BE2C (cell line): Measurements from ENCODE around the gene GLI1.
"Not testable (repeated sequence)": the region's sequence is repeated elsewhere in the genome, so short reads cannot be mapped to it uniquely, and the experiment has no call there.

Experiments used
- DNase-seq: peaks from one replicate; pipeline ENCODE4 v3.0.0-alpha.2; 2020
- H3K27me3 ChIP-seq: fragments of 250-450 bp; sonication (Bioruptor Pico); 2 replicates; pipeline ENCODE4 v1.5.1; 2020; ENCODE audit warnings: mild to moderate bottlenecking
- H3K36me3 ChIP-seq: fragments of 250-450 bp; sonication (Bioruptor Pico); 2 replicates; pipeline ENCODE4 v1.5.1; 2020; ENCODE audit warnings: mild to moderate bottlenecking
- H3K4me1 ChIP-seq: fragments of 250-450 bp; sonication (Bioruptor Pico); 2 replicates; pipeline ENCODE4 v1.5.1; 2020
- H3K4me3 ChIP-seq: 2 replicates; pipeline ENCODE4 v1.5.1; 2011; ENCODE audit warnings: low read depth, low read length
- H3K9me3 ChIP-seq: fragments of 250-450 bp; sonication (Bioruptor Pico); 2 replicates; pipeline ENCODE4 v1.5.1; 2020
- TF ChIP-seq, protein P1 (sequence below): IDR thresholded peaks from 2 replicates; pipeline ENCODE4 v1.5.1; 2012; ENCODE audit warnings: mild to moderate bottlenecking, low read depth, low read length

The GLI1 gene

DNA sequence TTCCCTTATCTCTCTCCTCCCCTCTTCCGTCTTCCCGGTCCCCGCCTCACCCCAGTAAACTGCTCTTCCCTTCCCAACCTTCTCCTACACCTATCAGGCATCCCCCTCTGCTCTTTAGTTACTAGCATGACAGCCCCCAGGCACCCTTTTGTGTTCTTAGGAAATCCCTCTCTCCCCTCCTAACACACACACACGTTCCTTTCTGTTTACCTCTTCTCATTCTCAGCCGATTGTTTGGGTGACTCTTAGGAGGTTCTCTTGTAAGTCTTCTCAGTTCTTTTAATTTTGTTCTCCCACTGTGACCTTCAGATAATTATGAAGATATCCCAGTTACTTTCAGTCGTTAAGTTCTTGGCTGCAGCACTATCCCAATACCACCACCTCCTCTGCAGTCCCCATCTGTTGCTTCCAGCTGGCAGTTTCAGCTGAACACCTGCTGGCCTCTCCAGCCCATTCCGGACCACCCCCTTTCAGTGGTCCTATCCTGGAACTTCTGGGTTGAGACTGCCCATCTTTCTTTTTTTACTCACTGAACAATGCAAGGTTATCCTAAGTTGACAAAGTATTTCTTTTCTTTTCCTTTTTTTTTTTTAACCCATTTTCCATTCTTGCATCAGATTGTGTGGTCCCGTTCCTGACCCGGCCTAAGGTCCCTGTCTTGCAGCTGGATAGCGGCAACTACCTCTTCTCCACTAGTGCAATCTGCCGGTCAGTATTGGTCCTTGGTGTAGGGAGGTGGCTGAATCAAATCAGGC, 29.0 kb downstream of the GLI1 start:
- no peaks in the 10 kb centered on the region for H3K27me3 ChIP-seq
- TF ChIP-seq, protein P1, sequence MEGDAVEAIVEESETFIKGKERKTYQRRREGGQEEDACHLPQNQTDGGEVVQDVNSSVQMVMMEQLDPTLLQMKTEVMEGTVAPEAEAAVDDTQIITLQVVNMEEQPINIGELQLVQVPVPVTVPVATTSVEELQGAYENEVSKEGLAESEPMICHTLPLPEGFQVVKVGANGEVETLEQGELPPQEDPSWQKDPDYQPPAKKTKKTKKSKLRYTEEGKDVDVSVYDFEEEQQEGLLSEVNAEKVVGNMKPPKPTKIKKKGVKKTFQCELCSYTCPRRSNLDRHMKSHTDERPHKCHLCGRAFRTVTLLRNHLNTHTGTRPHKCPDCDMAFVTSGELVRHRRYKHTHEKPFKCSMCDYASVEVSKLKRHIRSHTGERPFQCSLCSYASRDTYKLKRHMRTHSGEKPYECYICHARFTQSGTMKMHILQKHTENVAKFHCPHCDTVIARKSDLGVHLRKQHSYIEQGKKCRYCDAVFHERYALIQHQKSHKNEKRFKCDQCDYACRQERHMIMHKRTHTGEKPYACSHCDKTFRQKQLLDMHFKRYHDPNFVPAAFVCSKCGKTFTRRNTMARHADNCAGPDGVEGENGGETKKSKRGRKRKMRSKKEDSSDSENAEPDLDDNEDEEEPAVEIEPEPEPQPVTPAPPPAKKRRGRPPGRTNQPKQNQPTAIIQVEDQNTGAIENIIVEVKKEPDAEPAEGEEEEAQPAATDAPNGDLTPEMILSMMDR: no peak

DNA sequence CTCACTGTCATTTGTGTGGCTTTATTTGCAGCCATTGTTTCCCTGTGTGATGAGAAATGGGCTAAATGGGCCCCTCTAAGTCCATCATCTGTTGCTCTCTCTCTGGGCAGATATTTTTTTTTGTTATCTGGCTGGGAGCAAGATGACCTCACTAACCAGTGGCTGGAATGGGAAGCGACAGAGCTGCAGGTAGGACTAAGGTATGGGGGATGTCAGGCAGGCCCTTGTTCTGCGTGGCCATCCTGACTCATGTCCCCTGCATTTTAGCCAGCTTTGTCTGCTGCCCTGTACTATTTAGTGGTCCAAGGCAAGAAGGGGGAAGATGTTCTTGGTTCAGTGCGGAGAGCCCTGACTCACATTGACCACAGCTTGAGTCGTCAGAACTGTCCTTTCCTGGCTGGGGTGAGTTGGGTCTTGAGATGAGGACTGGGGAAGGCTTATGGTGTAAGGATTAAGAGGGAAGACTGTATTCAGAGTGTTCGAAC, 29.6 kb downstream of the GLI1 start:
- H3K4me1 ChIP-seq: no peaks in the 10 kb centered on the region
- no peaks in the 10 kb centered on the region for H3K9me3 ChIP-seq
- H3K36me3 ChIP-seq: peaks cover 47% of the 10 kb centered on the region
- no peak for DNase-seq
- TF ChIP-seq, protein P1: no peak
- H3K27me3 ChIP-seq: no peaks in the 10 kb centered on the region
- H3K4me3 ChIP-seq: peak overlapping the region; percentile 90

More for the DNA sequence above, 29.0 kb downstream of the GLI1 start:
- H3K4me1 ChIP-seq: no peaks in the 10 kb centered on the region
- peak overlapping the region; percentile 90 for H3K4me3 ChIP-seq
- no peak for DNase-seq
- peaks cover 44% of the 10 kb centered on the region for H3K36me3 ChIP-seq
- no peaks in the 10 kb centered on the region for H3K9me3 ChIP-seq

DNA sequence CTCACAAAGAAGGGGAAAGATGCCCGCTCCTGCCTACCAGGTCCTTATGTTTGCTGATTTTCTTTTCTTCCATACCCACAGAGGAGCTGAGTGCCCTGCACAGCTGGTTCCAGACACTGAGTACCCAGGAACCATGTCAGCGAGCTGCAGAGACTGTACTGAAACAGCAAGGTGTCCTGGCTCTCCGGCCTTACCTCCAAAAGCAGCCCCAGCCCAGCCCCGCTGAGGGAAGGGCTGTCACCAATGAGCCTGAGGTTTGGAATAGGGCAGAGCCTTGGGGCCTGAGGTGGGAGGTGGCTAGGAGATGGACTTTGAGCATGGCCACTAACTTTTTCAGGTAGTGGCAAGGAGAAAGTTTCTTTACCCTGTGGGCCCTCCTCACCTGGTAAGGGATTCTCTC, 30.5 kb downstream of the GLI1 start:
- no peaks in the 10 kb centered on the region for H3K9me3 ChIP-seq
- TF ChIP-seq, protein P1: no peak
- H3K27me3 ChIP-seq: no peaks in the 10 kb centered on the region
- H3K4me1 ChIP-seq: no peaks in the 10 kb centered on the region
- DNase-seq: no peak
- no peak overlapping the region for H3K4me3 ChIP-seq
- peaks cover 50% of the 10 kb centered on the region for H3K36me3 ChIP-seq

DNA sequence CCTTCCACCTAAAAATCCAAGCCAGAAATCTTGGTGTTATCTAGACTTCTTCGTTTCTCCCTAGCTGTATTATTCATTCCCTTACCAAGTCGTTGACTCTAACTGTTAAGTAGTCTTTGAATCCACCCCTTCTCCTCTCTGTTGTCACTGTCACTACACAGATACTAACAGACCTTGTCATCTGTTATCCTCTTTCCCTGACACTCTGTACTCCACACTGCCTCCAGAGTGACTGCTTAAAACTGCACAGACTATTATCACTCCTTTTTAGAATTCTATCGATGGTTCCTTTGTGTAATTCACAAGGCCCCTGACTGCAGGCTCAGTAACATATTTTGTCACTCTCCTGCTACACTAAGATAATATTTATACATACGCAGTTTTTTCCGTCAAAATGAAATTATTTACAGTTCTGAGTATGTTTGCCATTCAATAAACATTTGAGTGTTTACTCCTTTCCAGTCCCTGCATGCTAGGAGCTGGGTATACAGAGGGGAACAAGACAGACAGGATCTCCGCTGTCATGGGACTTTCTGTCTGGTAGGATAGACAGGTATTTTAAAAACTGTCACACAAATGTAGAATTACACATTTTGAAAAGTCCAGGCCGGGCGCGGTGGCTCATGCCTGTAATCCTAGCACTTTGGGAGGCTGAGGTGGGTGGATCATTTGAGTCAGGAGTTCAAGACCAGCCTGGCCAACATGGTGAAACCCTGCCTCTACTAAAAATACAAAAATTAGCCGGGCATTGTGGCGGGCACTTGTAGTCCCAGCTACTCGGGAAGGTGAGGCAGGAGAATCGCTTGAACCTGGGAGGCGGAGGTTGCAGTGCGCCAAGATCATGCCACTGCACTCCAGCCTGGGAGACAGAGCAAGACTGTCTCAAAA, 32.1 kb downstream of the GLI1 start:
- H3K27me3 ChIP-seq: no peaks in the 10 kb centered on the region
- H3K9me3 ChIP-seq: no peaks in the 10 kb centered on the region
- H3K4me1 ChIP-seq: no peaks in the 10 kb centered on the region
- H3K4me3 ChIP-seq: no peak overlapping the region
- TF ChIP-seq, protein P1: peak; percentile 42
- H3K36me3 ChIP-seq: peaks cover 58% of the 10 kb centered on the region
- DNase-seq: no peak

DNA sequence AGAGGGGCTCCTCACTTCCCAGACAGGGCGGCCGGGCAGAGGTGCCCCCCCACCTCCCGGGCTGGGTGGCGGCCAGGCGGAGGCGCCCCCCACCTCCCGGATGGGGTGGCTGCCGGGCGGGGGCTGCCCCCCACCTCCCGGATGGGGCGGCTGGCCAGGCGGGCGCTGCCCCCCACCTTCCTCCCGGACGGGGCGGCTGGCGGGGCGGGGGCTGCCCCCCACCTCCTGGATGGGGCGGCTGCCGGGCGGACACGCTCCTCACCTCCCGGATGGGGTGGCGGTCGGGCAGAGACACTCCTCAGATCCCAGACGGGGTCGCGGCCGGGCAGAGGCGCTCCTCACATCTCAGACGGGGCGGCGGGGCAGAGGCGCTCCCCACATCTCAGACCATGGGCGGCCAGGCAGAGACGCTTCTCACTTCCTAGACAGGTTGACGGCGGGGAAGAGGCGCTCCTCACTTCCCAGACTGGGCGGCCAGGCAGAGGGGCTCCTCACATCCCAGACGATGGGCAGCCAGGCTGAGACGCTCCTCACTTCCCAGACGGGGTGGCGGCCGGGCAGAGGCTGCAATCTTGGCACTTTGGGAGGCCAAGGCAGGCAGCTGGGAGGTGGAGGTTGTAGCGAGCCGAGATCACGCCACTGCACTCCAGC, 35.6 kb downstream of the GLI1 start:
- H3K4me1 ChIP-seq, DNase-seq, H3K9me3 ChIP-seq, H3K27me3 ChIP-seq, H3K4me3 ChIP-seq: not testable (repeated sequence)
- peaks cover 74% of the 10 kb centered on the region for H3K36me3 ChIP-seq

DNA sequence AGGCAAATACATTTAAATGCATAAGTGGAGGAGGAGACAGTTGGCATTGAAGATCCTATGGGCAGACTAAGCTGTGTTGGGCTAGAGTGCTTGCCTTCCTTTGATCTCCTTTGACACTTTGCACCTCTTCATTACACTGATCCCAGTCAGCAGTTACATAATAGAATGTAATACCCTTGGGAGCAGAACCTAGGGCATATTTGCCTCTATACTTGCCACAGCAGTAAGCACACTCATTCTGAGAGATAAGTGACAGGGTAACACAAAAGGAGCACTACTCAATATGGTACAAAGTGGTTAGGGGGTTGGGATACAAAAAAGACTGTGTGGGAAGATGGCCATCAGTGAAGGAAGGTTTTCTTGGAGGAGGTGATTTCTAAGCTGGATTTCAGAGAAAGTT, 37.2 kb downstream of the GLI1 start:
- TF ChIP-seq, protein P1: no peak
- Histone ChIP-seq H3K27me3 (no peaks in the 10 kb centered on the region), H3K9me3 (no peaks in the 10 kb centered on the region), H3K4me3 (no peak overlapping the region), H3K36me3 (peaks cover 76% of the 10 kb centered on the region), H3K4me1 (no peaks in the 10 kb centered on the region)
- no peak for DNase-seq
